IPS-NIHi11 (cell line): ENCODE measurements around the gene DNAJC13.
A peak's percentile ranks its signal among the peaks of the same experiment; 100 is the strongest.
"Not testable (repeated sequence)": the region's sequence is repeated elsewhere in the genome, so short reads cannot be mapped to it uniquely, and the experiment has no call there.

ENCODE experiments used
- DNase-seq: peaks from one replicate; pipeline ENCODE4 v3.0.0; 2012; ENCODE audit warnings: mixed read lengths, low spot score

Gene DNAJC13, protein sequence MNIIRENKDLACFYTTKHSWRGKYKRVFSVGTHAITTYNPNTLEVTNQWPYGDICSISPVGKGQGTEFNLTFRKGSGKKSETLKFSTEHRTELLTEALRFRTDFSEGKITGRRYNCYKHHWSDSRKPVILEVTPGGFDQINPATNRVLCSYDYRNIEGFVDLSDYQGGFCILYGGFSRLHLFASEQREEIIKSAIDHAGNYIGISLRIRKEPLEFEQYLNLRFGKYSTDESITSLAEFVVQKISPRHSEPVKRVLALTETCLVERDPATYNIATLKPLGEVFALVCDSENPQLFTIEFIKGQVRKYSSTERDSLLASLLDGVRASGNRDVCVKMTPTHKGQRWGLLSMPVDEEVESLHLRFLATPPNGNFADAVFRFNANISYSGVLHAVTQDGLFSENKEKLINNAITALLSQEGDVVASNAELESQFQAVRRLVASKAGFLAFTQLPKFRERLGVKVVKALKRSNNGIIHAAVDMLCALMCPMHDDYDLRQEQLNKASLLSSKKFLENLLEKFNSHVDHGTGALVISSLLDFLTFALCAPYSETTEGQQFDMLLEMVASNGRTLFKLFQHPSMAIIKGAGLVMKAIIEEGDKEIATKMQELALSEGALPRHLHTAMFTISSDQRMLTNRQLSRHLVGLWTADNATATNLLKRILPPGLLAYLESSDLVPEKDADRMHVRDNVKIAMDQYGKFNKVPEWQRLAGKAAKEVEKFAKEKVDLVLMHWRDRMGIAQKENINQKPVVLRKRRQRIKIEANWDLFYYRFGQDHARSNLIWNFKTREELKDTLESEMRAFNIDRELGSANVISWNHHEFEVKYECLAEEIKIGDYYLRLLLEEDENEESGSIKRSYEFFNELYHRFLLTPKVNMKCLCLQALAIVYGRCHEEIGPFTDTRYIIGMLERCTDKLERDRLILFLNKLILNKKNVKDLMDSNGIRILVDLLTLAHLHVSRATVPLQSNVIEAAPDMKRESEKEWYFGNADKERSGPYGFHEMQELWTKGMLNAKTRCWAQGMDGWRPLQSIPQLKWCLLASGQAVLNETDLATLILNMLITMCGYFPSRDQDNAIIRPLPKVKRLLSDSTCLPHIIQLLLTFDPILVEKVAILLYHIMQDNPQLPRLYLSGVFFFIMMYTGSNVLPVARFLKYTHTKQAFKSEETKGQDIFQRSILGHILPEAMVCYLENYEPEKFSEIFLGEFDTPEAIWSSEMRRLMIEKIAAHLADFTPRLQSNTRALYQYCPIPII (N-terminal part only)

DNA sequence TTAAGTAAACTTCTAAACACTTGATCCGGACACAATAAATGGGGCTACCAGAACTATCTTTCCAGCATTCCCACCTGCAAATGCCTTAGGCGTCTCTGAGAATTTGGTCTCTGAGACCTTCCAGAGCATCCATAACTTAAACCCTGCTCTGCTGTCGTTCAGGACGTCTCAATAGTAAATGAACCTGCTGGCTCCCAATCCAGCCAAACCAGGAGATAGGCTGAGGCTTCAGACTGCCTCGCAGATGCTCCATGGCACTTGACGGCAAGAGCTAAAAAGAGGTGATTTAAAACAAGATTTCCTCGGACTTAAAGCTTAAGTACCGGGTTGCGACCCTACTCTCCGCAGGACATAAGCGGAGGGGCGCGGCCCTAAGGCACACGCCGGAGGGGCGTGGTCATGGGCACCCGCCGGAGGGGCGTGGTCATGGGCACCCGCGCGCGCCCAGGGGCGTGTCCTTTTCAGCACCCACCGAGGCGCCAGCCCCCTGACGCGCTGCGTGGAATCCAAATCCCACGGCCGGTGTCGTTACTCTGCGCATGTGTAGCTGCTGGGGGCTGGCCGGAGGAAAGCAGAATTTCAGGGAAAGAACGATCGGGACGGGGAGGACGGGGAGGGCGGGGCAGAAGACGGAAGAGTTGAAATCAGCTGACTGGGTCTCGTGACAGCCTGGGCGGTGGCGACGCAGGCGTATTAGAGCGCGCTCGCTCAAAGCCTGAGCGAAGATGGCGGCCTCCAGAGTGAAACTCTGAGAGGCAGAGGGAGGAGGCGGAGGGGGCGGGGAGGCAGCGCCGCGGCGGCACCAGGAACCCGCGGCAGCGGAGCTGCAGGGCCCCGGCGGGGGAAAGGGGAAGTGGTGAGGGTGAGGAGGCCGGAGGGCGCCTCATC lies at the start of gene DNAJC13:
DNAJC13 (plus strand) TSS at position 696 of the 888 bp plus-strand sequence. CDS start 17,049 bp downstream, outside the sequence.
- peak; percentile 91 for DNase-seq

DNA sequence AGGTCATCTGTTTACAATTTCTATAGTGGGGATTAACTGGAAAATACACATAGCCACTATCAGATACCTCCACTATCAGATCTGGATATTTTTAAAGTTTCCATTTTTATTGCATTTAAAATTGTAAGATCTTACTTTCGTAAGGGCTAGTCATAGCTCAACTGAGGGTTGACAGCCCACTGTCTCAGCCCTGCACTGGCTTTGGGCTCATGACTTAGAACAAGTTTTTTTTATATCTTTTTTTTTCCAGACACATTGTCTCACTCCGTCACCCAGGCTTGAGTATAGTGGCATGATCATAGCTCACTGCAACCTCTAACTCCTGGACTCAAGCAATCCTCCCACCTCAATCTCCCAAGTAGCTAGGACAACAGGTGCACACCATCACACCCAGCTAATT lies 48.8 kb upstream of the DNAJC13 start:
- DNase-seq, result no peak

DNA sequence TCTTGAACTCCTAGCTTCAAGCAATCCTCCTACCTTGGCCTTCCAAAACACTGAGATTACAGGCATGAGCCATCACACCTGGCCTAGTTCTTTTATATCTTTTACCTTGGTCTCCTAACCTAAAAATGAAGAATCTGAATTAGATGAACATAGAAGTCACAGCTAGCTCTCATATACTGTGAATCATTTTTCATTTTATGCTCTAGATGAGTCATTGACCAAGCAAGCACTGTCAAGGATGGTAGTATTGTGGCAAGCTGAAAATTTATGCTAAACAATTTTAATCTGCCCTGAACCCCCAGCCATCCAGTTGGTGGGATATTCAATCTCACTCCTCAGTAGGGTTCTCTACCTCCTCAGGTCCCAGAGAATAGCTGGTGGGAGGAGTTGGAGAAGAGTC lies 48.3 kb upstream of the DNAJC13 start:
- no peak for DNase-seq

DNA sequence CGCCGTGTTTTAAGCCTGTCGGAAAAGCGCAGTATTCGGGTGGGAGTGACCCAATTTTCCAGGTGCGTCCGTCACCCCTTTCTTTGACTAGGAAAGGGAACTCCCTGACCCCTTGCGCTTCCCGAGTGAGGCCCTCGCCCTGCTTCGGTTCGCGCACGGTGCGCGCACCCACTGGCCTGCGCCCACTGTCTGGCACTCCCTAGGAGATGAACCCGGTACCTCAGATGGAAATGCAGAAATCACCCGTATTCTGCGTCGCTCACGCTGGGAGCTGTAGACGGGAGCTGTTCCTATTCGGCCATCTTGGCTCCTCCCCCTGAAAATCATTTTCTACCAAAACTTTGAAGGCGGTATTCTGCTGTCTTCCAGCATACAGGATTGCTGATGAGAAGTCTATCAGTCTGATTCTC lies 40.4 kb upstream of the DNAJC13 start:
- DNase-seq, result not testable (repeated sequence)

DNA sequence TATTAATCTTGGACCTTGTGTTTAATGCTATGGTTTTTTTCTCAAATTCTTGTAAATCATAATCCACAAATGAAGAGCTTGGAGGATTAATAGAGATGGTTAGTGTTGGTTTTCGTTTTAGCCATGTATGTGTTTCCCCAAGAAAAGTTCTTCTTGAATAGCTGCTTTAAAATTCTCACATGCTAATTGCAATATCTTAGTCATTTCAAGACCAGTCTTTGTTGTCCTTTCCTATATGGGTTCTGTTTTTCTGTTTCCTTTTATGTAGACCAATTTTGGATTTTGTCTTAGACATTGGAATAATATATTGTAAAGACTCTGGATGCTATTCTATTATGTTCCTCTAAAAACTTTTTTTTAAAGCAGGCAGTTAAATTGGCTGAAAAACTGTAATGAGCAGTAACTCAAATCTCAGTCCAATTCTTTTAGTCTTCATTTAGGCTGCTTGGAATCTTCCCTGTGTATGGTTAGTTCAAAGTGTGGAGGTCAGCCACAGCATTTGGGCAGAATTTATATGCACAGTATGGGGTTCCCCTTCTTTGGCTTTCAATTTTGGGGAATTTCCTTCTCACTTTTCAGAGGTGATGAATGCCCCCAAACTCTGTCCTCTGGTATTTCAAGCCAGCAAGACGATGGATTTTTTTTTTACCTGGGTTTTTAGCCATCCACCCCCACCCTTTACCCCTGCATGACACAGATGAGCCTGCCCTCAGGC lies 39.1 kb upstream of the DNAJC13 start:
- DNase-seq, result no peak

DNA sequence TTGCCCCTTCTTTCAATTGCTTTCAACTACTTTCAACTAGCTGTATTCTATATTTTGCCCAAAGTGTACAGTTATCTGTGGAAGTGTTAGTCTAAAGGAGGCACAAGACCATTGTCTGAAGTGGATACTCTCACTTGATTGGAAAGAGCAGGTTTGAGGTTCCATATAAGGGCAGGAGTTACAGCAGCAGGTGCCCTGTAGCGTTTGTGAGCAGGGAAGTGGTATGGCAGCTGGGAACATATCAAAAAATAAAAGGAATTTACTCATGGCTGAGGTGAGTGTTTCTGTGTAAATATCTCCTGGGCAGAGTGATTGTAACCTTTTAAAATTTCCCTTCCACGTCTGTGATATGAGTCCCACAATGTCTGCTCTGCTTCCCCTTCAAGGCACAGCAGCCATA lies 38.5 kb upstream of the DNAJC13 start:
- no peak for DNase-seq

DNA sequence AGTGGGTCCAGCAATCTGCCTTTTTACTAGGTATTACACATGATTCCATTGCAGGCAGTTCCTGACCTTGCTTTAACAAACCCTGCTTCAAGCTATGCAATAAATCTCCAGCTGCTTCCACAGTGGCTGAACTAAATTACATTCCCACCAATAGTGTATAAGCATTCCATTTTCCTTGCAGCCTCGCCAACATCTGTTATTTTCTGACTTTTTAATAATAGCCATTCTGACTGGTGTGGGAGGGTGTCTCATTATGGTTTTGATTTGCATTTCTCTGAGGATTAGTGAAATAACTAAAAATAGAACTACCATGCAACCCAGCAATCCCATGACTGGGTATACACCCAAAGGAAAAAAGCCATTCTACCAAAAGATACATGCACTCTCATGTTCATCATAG lies 36.4 kb upstream of the DNAJC13 start:
- DNase-seq, result no peak

DNA sequence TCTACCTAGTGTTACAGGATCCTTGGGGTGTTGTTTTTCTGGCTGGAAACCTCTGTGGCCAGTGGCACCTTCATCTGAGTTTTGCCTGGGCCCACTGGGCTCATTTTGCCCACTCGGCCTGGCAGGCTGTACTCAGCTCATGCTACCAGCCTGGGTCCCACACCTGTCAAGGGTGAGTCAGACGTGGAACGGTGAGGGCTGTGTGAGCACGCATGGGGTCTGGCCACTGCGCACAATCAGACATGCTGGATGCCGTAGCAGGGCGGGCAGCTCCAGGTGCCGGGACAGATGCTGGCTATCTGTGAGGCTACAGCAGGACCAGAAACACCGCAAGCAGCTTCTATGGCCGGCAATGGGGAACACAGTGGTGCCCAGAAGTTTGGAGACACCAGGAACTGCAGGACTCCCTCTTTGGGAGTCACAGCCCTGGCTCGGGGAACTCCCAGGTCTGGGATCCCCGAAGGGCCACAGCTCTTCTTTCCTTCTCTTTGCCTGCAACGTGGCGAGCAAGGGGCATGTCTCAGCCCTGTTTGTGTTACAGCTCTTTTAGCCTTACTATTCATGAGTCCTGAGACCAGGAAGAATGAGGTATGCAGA lies 35.9 kb upstream of the DNAJC13 start:
- no peak for DNase-seq

DNA sequence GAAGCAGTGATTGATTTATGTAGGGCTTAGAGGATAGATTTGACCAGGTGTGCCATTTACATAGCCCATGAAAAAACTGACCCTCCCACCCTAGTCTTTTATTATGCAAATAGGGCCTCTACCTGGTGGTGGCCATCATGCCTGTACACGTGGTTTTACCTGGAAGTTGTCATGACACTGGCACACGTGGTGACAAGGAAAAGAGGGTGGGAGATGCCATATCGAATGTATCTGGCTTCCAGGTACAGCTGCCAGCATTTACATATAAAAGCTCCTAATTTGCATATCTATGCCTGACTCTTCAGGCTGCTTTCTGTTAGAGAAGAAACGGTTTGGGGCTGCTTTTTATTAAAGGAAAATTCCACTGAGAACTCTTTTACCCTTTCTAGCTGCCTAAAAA lies 35.0 kb upstream of the DNAJC13 start:
- peak; percentile 14 for DNase-seq

DNA sequence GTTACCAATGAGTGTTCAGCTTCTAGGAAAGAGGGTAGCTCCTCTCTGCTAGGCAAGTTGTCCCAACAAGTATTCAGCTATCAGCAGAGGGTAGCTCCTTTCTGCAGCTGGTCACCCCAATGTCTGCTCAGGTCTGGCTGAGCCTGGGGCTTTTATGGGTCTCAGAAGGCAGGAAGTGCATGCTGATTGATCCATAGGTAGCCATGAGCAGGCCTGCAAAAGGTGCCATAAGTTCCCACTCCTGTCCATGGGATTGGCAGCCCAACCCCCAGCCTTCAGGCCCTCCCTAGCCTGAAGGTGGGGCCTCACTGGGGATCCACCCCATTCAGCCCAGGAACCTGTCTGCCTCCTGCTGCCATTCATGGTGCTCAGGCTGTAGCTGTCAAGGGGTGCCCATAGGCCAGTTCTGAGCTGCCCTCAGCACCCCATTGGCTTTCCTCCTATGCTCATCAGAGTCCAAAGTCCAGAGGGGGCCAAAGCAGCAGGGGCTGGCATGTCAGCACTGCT lies 34.6 kb upstream of the DNAJC13 start:
- peak; percentile 11 for DNase-seq

DNA sequence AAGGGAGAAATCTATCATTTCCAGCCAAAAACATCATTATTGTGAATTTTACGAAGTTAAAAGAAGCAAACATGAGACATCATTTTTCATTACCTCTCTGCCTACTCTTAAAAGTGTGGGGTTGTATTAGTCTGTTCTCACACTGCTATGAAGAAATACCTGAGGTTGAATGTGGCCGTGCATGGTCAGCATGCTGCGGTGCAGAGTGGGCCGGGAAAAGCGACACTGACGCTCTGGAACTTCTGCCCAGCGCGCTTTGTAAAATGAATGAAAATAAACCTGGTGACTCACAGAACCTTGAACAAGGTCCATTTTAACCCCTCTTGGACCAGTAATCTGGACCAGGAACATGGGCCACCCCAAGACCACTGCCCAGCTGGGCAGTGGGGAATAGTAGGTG lies 31.0 kb upstream of the DNAJC13 start:
- no peak for DNase-seq

DNA sequence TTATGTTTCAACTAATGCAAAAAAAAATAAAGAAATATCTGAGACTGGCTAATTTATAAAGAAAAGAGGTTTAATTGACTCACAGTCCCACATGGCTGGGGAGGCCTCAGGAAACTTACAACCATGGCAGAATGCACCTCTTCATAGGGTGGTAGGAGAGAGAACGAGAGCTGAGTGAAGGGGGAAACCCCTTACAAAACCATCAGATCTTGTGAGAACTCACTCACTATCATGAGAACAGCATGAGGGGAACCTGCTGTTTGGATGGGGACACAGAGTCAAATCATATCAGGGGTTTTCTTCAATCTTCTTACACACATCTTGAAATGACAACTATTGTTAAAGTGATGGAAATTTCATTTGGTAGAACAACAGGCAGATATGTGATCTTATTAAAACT lies 24.6 kb upstream of the DNAJC13 start:
- DNase-seq, result not testable (repeated sequence)

DNA sequence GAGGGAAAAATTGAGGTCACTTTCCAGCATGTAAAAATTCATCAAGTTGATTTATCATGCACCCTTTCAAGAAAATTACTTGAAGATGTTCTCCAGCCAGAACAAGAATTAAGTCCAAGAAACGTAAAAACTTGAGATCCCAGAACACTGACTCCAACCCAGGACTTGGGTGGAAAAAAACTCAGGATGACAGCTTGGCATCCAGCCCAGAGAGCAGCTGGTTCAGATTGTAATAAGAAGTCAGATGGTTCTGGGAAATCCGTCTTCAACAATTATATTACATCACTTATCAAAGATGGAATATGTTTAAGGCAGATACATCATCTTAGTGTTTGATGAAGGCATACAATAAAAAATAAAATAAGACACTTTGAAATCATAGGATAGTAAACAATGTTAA lies 23.0 kb upstream of the DNAJC13 start:
- no peak for DNase-seq

DNA sequence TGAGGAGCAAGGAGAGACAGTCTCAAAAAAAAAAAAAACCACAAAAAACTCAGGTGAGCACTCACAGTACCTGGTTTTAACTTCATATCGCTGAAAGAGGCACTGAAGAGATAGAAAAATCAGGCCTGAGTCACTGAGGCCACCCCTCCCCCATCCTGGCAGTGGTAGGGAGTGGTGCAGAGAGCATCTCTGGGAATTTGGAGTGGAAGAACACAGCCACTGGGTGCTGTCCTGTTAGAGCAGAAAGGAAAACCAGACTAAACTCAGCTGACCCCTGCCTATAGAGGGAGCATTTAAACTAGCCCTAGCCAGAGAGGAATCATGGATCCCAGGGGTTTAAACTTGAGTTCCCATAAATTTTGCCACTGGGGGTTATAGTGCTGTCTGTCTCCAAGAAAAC lies 22.2 kb upstream of the DNAJC13 start:
- DNase-seq, result no peak

DNA sequence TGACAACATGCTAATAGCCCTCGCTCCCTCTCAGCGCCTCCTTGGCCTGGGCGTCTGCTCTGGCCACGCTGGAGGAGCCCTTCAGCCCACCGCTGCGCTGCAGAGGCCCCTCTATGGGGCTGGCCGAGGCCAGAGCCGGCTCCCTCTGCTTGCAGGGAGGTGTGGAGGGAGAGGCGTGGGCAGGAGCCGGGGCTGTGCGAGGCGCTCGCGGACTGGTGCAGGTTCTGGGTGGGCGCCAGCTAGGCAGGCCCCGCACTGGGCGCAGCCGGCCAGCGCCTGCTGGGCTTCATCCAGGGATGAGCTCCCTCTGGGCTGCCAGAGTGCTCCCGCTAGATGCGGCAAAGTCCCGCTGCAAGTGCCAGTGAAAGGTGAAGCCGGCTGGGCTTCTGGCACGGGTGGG lies 21.0 kb upstream of the DNAJC13 start:
- DNase-seq, result no peak

DNA sequence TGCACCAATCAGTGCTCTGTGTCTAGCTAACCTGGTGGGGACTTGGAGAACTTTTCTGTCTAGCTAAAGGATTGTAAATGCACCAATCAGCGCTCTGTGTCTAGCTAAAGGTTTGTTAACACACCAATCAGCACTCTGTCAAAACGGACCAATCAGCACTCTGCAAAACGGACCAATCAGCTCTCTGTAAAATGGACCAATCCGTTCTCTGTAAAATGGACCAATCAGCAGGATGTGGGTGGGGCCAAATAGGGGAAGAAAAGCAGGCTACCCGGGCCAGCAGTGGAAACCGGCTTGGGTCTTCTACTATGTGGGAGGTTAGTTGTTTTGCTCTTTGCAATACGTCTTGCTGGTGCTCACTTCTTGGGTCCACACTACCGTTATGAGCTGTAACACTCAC lies 20.5 kb upstream of the DNAJC13 start:
- not testable (repeated sequence) for DNase-seq

DNA sequence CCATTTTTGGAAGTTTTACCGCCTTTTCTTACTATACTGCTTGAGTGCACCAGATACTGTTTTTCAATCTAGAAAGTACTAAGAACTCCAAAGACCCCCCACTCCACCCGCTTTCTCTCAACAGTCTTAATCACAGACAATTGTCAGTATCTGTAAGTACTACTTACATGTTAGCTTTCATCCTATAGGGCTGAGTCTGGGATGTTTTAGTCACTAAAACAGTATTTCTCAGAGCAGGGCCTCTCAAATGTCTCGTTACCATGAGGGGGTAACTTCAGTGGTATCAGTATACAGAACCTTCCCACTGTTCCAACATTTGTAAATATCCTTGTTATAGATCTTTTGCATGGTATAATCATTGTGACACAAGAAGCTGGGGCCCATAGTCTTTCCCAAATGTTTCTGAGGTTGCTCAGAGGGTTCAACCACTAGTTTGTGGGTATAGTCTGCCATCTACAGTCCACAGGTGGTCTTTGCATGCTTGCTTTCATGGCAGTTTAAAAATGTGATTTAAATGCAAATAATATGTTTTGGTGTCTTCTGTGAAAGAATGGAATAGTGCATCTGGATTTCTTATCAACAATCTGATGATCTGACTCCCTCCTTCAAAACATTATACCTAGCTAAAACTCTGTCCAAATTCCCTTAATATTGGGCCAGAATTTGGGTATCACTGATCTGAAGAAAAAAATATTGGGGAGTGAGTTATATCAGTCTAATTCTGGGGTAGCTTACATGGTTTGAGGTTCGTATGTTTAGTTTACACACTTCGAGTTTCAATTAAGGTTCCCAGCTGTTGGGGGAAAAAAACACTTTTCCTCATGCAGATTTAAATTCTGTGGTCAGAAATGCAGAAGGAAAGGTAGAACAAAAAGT lies 18.0 kb upstream of the DNAJC13 start:
- DNase-seq, result peak; percentile 70

DNA sequence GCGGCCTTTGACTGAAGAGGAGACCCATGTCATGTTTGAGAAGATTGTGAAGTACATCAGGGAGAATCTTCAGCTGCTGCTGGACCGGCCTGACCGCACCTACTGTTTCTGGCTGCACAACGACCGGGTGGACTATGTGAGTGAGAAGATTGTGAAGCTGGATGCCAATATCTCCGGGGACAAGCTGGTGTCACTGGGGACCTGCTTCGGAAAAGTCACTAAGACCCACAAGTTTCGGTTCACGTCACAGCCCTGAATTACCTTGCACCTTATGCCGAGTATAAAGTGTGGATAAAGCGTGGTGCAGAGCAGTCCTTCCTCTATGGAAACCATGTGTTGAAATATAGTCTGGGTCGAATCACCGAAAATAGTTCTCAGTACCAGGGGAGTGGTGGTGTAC lies 16.0 kb upstream of the DNAJC13 start:
- no peak for DNase-seq

DNA sequence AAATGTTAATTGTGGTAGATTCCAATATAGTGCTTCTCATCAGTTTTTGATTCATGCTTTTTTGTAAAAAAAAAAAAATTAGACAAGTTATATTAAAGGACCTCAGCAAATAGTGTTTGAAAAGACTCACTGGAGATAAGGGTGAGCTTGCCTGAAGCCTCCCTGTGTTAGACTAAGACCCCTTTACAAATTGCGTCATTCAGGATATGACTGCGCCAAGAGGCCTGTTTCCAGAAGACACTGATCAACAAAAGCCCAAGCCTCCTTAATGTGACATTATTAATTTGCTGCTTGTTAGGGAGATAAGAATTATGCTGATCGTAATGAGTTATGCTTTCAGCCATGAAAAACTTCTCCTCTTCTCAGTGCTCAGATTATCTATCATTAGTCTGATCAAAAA lies 13.0 kb upstream of the DNAJC13 start:
- DNase-seq, result no peak
